ENCODE data around the gene COL15A1.

DNA sequence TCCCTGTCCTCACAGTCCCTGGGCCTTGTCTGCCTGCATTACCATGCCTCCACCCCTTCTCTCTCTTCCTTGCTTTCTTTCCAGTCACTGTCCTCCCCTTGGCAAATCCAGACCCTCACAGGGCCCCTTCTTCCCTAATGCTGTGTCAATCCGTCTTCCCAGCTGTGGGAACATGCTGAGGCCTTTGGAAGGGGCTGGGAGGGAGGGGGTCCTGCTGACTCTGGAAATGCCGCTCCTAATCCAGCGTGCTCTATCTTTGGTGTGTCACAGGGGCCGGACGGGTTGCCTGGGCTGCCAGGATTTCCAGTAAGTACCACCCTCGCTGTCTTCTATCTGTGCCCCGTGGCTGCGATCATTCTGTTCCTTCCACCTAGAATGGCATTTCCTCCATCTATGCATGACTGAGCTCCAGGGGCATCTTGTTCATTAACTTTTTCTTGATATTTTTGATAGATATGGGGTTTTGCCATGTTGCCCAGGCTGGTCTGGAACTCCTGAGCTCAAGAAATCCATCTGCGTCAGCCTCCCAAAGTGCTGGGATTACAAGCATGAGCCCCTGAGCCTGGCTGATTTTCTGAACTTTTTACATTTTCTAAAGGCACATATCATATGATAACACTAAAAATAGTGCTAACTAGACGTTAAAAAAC, 96.7 kb downstream of the COL15A1 start:
- TF ChIP-seq SUZ12 (IDR thresholded peaks at IDR 0.05) (no peak), L3MBTL2 (conservative IDR thresholded peaks at IDR 0.05) (no peak), ELF4 (IDR thresholded peaks at IDR 0.05) (no peak), CTBP1 (IDR thresholded peaks at IDR 0.05; ENCODE audit: borderline replicate concordance) (no peak), BHLHE40 (IDR thresholded peaks at IDR 0.05; ENCODE audit: borderline replicate concordance) (no peak), ZNF384 (IDR thresholded peaks at IDR 0.05) (no peak), ARNT (IDR thresholded peaks at IDR 0.05) (no peak), SP1 (IDR thresholded peaks at IDR 0.05) (no peak), FOXM1 (IDR thresholded peaks at IDR 0.05; ENCODE audit: borderline replicate concordance) (no peak), LEF1 (IDR thresholded peaks at IDR 0.05; ENCODE audit: borderline replicate concordance) (no peak), TARDBP (IDR thresholded peaks at IDR 0.05) (no peak), FOXK2 (IDR thresholded peaks at IDR 0.05) (no peak)
- TF ChIP-seq, protein P1, sequence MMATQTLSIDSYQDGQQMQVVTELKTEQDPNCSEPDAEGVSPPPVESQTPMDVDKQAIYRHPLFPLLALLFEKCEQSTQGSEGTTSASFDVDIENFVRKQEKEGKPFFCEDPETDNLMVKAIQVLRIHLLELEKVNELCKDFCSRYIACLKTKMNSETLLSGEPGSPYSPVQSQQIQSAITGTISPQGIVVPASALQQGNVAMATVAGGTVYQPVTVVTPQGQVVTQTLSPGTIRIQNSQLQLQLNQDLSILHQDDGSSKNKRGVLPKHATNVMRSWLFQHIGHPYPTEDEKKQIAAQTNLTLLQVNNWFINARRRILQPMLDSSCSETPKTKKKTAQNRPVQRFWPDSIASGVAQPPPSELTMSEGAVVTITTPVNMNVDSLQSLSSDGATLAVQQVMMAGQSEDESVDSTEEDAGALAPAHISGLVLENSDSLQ (IDR thresholded peaks at IDR 0.05), result no peak
